ENCODE measurements around the gene DRAP1. TPM values are rescaled to one million over a fixed set of nuclear protein-coding genes. Genes with fewer than 3 reads are reported as not detected.
A peak's percentile ranks its signal among the peaks of the same experiment; 100 is the strongest.

DRAP1 gene
- total RNA-seq, 1 experiment from 2014 or later = 122 TPM

- POLR2A ChIA-PET (ENCODE audit: low non-redundant PET) = no interaction called here
- no TSS peak for BruUV-seq (replicated peaks)
- TF ChIP-seq CTCF (conservative IDR thresholded peaks at IDR 0.05; ENCODE audit: low read depth, low read length) = no peak
- TF ChIP-seq EZH2 (IDR thresholded peaks at IDR 0.05; ENCODE audit: borderline replicate concordance, low read depth, low read length, poor library complexity, severe bottlenecking) = no peak
- intact Hi-C loops (cut with micrococcal nuclease; ENCODE audit: unreplicated experiment) = no loop called here
- no peak for DNase-seq (ENCODE audit: low spot score)
- peak overlapping the region; percentile 83 for H3K4me3 ChIP-seq (ENCODE audit: low read depth, low read length, poor library complexity, severe bottlenecking)
- H3K27me3 ChIP-seq (replicated peaks; ENCODE audit: insufficient read depth, low read depth, low read length, poor library complexity) = no peaks in the 10 kb centered on the region
- CTCF ChIA-PET = interaction anchor here (0.5 to 0.6 kb wide), 2 partner anchors 30 to 141 kb away, joined by 4 to 6 read pairs; partner anchors contain the start of gene FIBP
- peaks cover 8% of the 10 kb centered on the region for H3K36me3 ChIP-seq (ENCODE audit: insufficient read depth, low read length, poor library complexity, severe bottlenecking)
- H3K27ac ChIP-seq (ENCODE audit: low read depth, low read length, poor library complexity, severe bottlenecking) = peak overlapping the region; percentile 91
- no peaks in the 10 kb centered on the region for H3K9me3 ChIP-seq (ENCODE audit: low read depth, low read length, poor library complexity, severe bottlenecking)
- H3K4me1 ChIP-seq (ENCODE audit: insufficient read depth, low read length, poor library complexity, severe bottlenecking) = peaks cover 32% of the 10 kb centered on the region
Measured at GRCh38 chr11:65917434-65918210, 1.6 kb upstream of the DRAP1 start.

- no peak for TF ChIP-seq EZH2 (IDR thresholded peaks at IDR 0.05; ENCODE audit: borderline replicate concordance, low read depth, low read length, poor library complexity, severe bottlenecking)
- TF ChIP-seq CTCF (conservative IDR thresholded peaks at IDR 0.05; ENCODE audit: low read depth, low read length) = no peak
- CTCF ChIA-PET = interaction anchor here (0.5 to 0.6 kb wide), 2 partner anchors 30 to 140 kb away, joined by 4 to 6 read pairs; partner anchors contain the start of gene FIBP
- Histone ChIP-seq H3K27ac (ENCODE audit: low read depth, low read length, poor library complexity, severe bottlenecking) (peak within 1 kb of the TSS; percentile 91), H3K9me3 (ENCODE audit: low read depth, low read length, poor library complexity, severe bottlenecking) (no peaks in the 10 kb centered on the region), H3K4me1 (ENCODE audit: insufficient read depth, low read length, poor library complexity, severe bottlenecking) (peaks cover 32% of the 10 kb centered on the region), H3K27me3 (replicated peaks; ENCODE audit: insufficient read depth, low read depth, low read length, poor library complexity) (no peaks in the 10 kb centered on the region), H3K36me3 (ENCODE audit: insufficient read depth, low read length, poor library complexity, severe bottlenecking) (peaks cover 12% of the 10 kb centered on the region), H3K4me3 (ENCODE audit: low read depth, low read length, poor library complexity, severe bottlenecking) (peak within 1 kb of the TSS; percentile 83)
- POLR2A ChIA-PET (ENCODE audit: low non-redundant PET) = no interaction called here
- TSS peak; percentile 60 for BruUV-seq (replicated peaks)
- intact Hi-C loops (cut with micrococcal nuclease; ENCODE audit: unreplicated experiment) = no loop called here
- peak; percentile 47 for DNase-seq (ENCODE audit: low spot score)
Measured at GRCh38 chr11:65918211-65919140, 750 bp upstream of the DRAP1 start, which contains the start of gene C11orf68. C11orf68 (minus strand) TSS chr11:65919062; CDS start chr11:65919031, 31 bp downstream.

GRCh38 chr11:65919573-65920371 is 546 bp downstream of the DRAP1 start:
- Histone ChIP-seq H3K4me1 (ENCODE audit: insufficient read depth, low read length, poor library complexity, severe bottlenecking) (peaks cover 29% of the 10 kb centered on the region), H3K9me3 (ENCODE audit: low read depth, low read length, poor library complexity, severe bottlenecking) (no peaks in the 10 kb centered on the region), H3K27me3 (replicated peaks; ENCODE audit: insufficient read depth, low read depth, low read length, poor library complexity) (no peaks in the 10 kb centered on the region), H3K4me3 (ENCODE audit: low read depth, low read length, poor library complexity, severe bottlenecking) (peak overlapping the region; percentile 83), H3K27ac (ENCODE audit: low read depth, low read length, poor library complexity, severe bottlenecking) (peak overlapping the region; percentile 84), H3K36me3 (ENCODE audit: insufficient read depth, low read length, poor library complexity, severe bottlenecking) (peaks cover 12% of the 10 kb centered on the region)
- BruUV-seq (replicated peaks) = no TSS peak
- TF ChIP-seq EZH2 (IDR thresholded peaks at IDR 0.05; ENCODE audit: borderline replicate concordance, low read depth, low read length, poor library complexity, severe bottlenecking) (no peak), CTCF (conservative IDR thresholded peaks at IDR 0.05; ENCODE audit: low read depth, low read length) (no peak)
- CTCF ChIA-PET = no interaction called here
- POLR2A ChIA-PET (ENCODE audit: low non-redundant PET) = no interaction called here
- DNase-seq (ENCODE audit: low spot score) = no peak
- intact Hi-C loops (cut with micrococcal nuclease; ENCODE audit: unreplicated experiment) = no loop called here
